ENCODE measurements around the gene ZBTB4.
"Not testable (repeated sequence)": the region's sequence is repeated elsewhere in the genome, so short reads cannot be mapped to it uniquely, and the experiment has no call there.

ZBTB4 gene

DNA sequence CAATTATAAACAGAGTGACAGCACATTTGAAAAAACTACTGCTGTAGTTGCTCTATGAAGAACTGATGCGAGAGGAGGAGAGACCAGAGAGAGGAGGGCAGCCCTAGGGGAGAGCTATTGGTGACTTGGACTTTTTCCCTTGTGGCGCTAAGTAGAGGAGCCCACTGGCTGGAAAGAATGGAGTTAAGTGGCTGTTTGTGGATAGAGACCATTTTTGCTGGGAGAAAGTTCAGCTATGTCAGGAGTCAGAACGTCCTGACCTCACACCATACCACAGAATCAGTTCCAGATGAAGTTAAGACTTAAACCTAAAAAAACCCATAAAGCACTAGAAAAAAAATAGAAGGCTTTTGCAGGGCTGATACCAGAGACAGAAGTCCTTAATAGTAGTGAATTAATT, 6.8 kb upstream of the ZBTB4 start:
- FAIRE-seq, result peak; percentile 30
- TF ChIP-seq POLR2AphosphoS5 (IDR thresholded peaks at IDR 0.05; ENCODE audit: low read depth, low read length), result no peak
- TF ChIP-seq TAF1 (IDR thresholded peaks at IDR 0.05; ENCODE audit: borderline replicate concordance, low read depth, low read length), result no peak
- TF ChIP-seq POLR2A (IDR thresholded peaks at IDR 0.05; ENCODE audit: low read depth, low read length), result no peak
- no peak for DNase-seq (ENCODE audit: insufficient read length)

DNA sequence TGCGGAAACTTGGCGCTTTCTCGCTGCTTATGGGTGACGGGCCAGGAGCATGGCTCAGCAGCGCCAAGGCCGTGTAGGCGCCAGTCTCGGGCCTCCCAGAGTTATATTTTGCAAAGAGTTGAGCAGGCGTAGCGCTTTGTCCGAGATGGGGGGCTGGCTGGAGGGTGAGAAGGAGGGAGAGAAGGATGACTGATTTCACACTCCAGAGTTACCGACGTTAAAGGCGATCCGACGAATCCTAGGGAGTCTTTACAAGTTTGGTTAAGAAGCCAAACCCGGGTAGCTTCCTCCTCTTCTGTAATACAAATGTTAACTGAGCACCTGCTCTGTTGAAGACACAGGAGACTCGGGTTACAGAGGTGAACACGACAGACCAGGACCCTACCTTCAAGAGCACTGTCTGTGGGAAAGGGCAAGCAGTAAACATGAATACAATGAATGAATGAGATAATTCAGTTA, 5.5 kb upstream of the ZBTB4 start:
- DNase-seq (ENCODE audit: insufficient read length), result no peak
- FAIRE-seq, result peak; percentile 48
- no peak for TF ChIP-seq TAF1 (IDR thresholded peaks at IDR 0.05; ENCODE audit: borderline replicate concordance, low read depth, low read length)
- no peak for TF ChIP-seq POLR2AphosphoS5 (IDR thresholded peaks at IDR 0.05; ENCODE audit: low read depth, low read length)
- no peak for TF ChIP-seq POLR2A (IDR thresholded peaks at IDR 0.05; ENCODE audit: low read depth, low read length)

DNA sequence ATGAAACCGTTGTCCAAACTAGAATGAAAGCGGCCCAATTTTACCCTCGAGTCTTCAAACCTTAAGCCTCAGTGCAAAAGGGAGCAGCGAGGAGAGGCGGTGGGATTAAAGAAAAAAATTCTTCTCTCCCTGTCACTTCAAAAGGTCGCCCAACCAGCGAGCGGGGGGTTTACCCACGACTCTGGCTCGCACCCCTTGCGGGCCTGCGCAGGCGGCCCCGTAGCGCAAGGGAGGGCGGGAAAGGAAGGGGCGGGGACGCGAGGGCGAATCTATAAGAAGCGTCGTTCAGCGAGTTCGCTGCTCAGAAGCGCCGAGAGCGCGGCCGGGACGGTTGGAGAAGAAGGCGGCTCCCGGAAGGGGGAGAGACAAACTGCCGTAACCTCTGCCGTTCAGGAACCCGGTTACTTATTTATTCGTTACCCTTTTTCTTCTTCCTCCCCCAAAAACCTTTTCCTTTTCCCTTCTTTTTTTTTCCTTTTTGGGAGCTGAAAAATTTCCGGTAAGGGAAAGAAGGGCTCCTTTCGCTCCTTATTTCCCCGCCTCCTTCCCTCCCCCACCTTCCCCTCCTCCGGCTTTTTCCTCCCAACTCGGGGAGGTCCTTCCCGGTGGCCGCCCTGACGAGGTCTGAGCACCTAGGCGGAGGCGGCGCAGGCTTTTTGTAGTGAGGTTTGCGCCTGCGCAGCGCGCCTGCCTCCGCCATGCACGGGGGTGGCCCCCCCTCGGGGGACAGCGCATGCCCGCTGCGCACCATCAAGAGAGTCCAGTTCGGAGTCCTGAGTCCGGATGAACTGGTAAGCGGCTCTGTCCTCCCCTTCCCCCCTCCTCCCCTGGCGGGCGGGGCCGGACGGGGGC, 4.9 kb upstream of the ZBTB4 start, which contains the start of gene POLR2A:
Gene POLR2A (plus strand): TSS at position 300 of the 852 bp plus-strand sequence.
- peak; percentile 97 for FAIRE-seq

DNA sequence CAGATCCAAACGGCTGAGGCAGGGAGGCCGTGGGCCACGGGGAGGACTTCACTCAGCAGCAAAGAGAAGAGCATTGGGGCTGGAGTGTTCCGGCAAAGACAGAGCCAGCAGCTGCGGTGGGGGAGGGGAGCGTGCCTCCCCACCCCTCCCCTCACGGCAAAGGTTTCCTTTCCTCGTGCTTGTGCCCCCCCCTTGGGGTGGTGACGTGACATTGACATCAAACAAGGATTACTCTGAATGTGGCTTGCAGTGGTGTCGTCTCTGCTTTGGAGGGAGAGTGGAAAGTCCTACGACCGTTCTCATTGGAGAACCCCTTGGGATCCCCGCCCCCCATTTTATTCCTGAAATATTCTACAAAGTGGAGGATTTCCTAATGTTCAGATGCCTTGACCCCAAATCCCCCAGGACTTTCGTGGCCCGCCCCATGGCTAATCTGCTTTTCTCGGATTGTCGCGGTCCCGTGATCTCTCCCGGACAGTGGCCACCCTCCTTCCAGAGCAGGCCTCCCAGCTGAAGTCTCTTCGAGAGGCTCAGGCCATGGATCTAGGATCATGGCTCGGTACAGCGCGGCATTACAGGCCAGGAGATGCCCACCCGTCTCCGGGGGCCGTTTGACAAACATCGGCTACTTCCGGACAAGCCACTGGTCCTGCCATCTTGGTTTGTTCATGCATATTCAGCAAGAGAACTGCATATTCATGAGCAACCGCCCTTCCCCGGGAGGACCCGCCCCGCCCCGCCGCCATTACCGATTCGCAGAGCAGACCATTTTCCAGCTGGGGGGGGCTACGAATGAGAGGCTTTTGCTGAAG, 4.0 kb upstream of the ZBTB4 start:
- FAIRE-seq (no peak), DNase-seq (ENCODE audit: insufficient read length) (peak; percentile 75)
- TF ChIP-seq TAF1 (IDR thresholded peaks at IDR 0.05; ENCODE audit: borderline replicate concordance, low read depth, low read length), result peak; percentile 73
- TF ChIP-seq POLR2A (IDR thresholded peaks at IDR 0.05; ENCODE audit: low read depth, low read length), result peak; percentile 37; the same call in 1 of the 2 replicates
- TF ChIP-seq POLR2AphosphoS5 (IDR thresholded peaks at IDR 0.05; ENCODE audit: low read depth, low read length), result no peak

More for the DNA sequence above, 4.9 kb upstream of the ZBTB4 start, which contains the start of gene POLR2A:
- DNase-seq (ENCODE audit: insufficient read length), result peak; percentile 97
- TF ChIP-seq POLR2AphosphoS5 (IDR thresholded peaks at IDR 0.05; ENCODE audit: low read depth, low read length) (peak; percentile 100), TAF1 (IDR thresholded peaks at IDR 0.05; ENCODE audit: borderline replicate concordance, low read depth, low read length) (peak; percentile 100), POLR2A (IDR thresholded peaks at IDR 0.05; ENCODE audit: low read depth, low read length) (peak; percentile 100)

DNA sequence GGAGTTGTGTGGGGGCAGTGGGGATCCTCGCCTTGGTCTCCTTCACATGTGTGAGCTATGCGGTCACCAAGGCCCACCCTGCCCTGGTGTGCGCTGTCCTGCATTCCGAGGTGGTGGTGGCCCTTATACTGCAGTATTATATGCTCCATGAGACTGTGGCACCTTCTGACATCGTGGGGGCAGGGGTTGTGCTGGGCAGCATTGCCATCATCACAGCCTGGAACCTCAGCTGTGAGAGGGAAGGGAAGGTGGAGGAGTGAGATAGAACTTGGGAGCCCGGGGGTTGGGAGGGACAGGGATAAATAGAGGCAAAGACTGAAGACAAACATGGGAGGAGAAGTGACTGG, 3.3 kb upstream of the ZBTB4 start:
- FAIRE-seq; DNase-seq (ENCODE audit: insufficient read length): not testable (repeated sequence)

DNA sequence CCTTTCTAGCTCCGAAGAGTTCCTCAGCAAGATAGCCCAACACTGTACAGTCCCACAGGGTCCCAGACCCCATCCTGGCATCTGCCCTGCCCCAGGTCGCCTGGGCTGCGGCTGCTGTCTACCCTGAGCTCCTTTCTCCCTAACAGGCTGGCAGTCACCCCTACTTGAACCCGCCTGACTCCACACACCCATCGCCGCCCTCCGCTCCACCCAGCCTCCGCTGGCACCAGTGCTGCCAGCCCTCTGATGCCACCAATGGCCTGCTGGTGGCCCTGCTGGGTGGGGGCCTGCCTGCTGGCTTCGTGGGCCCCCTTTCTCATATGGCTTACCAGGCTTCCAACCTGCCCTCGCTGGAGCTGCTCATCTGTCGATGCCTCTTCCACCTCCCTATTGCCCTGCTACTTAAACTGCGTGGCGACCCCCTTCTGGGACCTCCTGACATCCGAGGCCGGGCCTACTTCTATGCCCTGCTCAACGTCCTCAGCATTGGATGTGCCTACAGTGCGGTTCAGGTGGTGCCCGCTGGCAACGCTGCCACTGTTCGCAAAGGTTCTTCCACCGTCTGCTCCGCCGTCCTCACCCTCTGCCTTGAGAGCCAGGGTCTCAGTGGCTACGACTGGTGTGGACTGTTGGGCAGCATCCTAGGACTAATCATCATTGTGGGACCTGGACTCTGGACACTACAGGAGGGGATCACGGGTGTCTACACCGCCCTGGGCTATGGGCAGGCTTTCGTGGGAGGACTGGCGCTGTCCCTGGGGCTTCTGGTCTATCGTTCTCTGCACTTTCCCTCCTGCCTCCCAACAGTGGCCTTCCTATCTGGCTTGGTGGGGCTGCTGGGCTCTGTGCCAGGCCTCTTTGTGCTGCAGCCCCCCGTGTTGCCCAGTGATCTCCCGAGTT, 2.7 kb upstream of the ZBTB4 start:
- peak; percentile 24 for FAIRE-seq
- not testable (repeated sequence) for DNase-seq (ENCODE audit: insufficient read length)

DNA sequence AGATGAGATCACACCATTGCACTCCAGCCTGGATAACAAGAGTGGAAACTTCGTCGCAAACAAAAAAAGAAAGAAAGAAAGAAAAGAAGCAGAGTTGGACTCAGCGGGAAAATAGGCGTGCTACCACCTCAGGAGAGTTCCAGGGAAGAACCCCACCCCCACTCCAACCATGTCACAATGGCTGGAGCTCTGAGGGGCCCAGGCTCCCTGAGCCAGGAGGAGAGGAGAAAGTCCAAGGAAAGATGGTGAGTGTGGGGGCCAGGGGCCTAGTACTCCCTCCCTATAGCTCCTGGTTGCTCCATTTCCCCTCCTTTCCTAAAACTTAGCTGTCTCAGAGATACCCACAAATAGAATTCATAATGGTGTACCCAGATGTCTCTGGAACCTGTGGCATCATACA, 1.8 kb upstream of the ZBTB4 start, which contains the start of gene SLC35G6:
Gene SLC35G6 (plus strand): TSS at position 172 of the 400 bp plus-strand sequence. CDS start 71 bp downstream, at position 243.
- not testable (repeated sequence) for FAIRE-seq; DNase-seq (ENCODE audit: insufficient read length)

DNA sequence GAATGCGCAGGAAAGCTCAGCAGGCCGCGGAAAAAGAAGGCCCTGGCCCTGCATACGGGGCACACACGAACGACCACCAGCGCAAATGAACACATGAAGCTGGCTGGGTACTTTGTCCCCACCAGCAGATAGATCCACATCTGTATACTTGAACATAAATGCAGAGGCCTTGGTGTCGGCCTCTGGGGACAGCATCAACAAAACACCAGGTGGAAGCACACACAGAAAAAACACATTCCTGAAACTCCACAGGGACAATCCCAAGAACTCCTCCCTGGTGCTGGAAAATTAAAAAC, 606 bp upstream of the ZBTB4 start:
- DNase-seq (ENCODE audit: insufficient read length) (no peak), FAIRE-seq (no peak)
- TF ChIP-seq TAF1 (IDR thresholded peaks at IDR 0.05; ENCODE audit: borderline replicate concordance, low read depth, low read length) (no peak), POLR2AphosphoS5 (IDR thresholded peaks at IDR 0.05; ENCODE audit: low read depth, low read length) (no peak), POLR2A (IDR thresholded peaks at IDR 0.05; ENCODE audit: low read depth, low read length) (no peak)

DNA sequence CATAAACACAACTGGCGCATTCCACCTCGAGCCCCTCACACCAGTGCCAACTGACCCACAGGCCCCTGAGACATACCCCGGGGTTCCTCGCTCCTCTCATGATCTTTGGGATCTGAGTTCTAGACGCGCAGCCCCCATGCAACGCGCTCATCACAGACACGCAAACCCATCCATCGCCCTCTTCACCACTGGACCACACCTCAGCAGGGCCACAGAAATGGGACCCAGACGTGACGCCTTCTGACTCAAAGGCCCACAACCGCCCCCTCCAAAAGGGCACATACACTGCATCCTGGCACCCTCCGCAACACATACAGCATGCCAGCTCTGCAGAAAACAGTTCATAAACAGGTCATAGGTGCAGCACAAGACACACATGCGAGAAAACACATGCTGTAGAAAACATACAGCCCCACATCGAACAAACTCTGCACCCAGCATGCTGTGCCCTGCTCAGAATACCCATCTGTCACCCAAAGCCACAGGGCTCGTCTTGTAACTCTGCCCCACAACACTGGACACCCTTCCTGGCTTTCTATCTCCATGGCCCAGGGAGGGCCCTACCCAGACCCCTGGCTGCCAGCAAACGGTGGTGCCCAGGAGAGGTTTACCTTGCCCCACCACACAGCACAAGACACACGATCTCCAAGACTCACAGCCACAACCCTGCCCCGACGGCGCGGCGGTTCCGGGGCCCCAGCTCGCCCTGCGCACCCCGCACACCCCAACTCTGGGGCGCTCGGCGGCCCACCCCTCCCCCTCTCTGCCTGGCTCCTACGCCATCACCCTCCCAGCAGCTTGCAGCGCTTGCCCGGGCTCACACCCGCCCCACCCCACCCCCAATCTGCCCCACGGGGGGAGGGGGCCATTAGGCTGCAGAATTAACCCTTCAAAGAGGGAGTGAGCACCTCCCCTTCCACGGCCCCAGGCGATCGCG, 887 bp downstream of the ZBTB4 start:
- DNase-seq (ENCODE audit: insufficient read length) (peak; percentile 66), FAIRE-seq (peak; percentile 73)
- no peak for TF ChIP-seq POLR2A (IDR thresholded peaks at IDR 0.05; ENCODE audit: low read depth, low read length)
- TF ChIP-seq POLR2AphosphoS5 (IDR thresholded peaks at IDR 0.05; ENCODE audit: low read depth, low read length), result no peak
- TF ChIP-seq TAF1 (IDR thresholded peaks at IDR 0.05; ENCODE audit: borderline replicate concordance, low read depth, low read length), result no peak

DNA sequence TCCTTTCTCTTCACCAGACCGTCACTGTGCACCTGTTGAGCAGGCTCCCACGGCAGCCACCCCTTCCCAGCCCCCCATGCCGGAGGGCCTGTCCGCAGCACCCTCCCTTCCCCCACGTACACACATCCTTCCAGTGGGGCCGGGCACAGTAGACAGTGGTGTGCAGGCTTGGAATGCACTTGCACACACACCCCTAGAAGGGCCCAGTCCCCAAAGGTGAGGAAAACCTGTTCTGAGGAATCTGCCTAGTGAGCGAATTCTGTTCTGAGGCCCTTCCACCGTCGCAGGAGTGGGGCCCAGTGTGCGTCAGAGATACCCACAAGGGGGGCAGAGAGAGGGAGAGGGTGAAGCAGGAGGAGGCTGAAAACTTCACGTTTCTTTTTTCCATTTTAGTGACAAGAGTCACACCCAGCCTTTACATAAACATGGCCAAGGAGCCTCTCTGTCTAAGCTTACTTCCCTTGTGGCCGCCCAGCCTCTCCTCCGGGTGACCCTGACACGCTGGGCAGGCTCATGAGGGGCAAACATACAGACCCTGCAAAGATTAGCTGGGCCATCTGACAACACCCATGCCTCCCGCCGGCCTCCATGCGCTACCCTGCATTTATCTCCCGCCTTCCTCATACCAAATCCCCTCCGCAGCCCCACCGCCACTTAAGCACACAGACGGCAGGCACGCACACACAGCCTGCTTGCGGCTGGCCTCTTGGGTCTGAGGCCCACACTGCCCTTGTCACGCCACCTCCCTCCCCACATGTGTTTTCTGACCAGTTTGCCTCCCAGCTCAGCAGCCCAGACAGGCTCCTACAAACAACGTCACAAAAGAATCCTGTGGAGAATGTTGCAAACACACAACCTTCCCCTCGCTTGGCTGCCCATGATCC, 1.8 kb downstream of the ZBTB4 start:
- TF ChIP-seq POLR2A (IDR thresholded peaks at IDR 0.05; ENCODE audit: low read depth, low read length), result no peak
- no peak for TF ChIP-seq POLR2AphosphoS5 (IDR thresholded peaks at IDR 0.05; ENCODE audit: low read depth, low read length)
- no peak for TF ChIP-seq TAF1 (IDR thresholded peaks at IDR 0.05; ENCODE audit: borderline replicate concordance, low read depth, low read length)
- FAIRE-seq (no peak), DNase-seq (ENCODE audit: insufficient read length) (no peak)
